Ureter (tissue), 1 donor: ENCODE results near the gene KCNAB1. TPM values are rescaled to one million over a fixed set of nuclear protein-coding genes. Genes with fewer than 3 reads are reported as not detected.

Source experiments
- DNase-seq: peaks from one replicate; pipeline ENCODE4 v3.0.0-alpha.2; 2020; ENCODE audit warnings: low spot score
- total RNA-seq: library from RNA; stranded (reverse); gene quantifications from one replicate; pipeline ENCODE4 v1.2.4, GENCODE V29; 2023
- donor health status: DM: yes; HTN: yes; CAD: no.

The KCNAB1 gene
- total RNA-seq, 1 donor from 2014 or later, result 9.1 TPM

DNA sequence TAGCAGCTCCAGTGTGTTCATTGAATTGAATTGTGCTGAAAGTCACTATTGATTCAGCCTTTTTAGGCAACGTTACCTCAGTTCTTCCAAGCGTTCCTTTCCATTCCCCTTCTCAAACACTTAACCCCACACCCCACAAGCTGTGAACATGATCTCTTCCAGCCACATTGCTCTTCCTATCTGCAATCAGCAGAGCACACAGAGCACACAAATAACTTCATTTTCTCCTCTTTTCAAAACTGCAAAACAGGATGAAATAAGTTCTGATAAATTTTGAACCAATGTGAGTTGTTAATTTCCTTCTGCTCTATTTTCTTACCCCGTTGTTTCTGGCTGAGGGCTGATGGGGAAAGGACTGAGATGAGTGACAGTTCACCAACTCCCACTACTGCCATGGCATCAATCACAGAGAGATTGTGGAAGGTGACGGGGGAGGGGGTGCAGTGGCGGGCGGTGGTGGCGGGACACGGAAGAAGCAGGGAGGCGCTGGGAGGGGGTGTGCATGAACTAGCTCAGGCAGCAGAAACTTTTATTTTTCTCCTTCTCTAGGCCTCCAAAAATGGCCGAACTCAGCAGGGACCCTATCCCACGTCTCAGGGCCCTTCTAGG, 287.3 kb downstream of the KCNAB1 start:
- DNase-seq, result no peak

- DNase-seq, result no peak
Observed at GRCh38 chr3:156409694-156410093, 289.3 kb downstream of the KCNAB1 start.

GRCh38 chr3:156412600-156412999, 292.2 kb downstream of the KCNAB1 start:
- no peak for DNase-seq

DNA sequence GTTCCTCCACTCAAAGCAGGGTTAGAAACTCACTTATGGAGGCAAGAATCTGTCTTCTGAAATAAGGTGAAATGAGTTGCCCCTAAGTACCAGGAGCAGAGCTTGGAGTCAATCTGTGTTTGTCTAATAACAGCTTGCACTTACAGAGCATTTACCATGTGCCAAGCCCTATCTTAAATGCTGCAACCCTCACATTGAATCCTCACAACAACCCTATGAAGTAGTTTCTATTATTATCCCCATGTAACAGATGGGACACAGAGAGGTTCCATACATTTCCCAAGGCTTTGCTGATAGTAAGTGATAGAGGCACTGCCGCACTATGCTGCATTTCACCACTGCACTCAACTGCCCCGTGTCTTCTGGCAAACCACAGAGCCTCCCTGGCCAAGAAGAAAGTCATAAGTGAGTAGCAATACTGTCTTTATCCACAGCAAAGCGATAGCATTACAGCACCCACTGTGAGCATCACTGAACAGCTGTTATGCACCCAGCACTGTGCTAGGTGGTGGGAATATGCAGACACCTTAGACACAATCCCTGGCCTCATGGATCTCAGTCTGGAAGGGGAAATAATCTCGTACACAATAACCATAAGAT, 293.0 kb downstream of the KCNAB1 start:
- DNase-seq, result no peak

DNA sequence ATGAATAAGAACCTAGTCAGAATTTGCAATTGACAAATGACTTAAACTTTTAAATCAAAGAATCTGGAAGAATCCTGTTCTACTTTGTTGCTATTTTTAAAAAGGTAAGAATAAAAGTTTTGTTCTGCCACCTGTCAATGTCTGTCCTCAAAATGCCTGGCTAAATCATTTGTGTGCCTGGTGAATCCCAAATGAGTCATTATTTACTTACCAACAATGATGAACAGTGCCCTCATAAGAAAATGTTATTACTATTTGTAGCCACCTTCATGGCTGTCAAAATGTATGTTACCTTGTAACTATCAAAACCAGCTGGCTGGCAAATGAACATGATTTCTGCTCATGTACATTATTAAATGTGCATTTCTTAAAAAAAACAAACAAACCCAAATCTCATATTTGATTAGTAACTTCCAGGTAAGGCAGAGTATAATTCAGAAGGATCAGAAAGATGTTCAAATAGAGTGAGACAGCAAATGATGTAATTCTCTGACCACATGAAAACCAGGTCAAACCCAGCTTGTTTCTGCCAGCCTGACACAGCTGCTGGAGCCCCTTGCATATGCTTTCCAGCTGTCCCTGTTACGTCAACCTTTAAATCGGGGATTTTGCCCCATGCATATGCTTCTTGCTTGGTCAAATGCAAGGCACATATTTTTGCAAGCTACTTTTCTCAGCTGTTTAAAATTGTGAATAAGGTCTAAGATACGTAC, 296.6 kb downstream of the KCNAB1 start:
- no peak for DNase-seq

DNA sequence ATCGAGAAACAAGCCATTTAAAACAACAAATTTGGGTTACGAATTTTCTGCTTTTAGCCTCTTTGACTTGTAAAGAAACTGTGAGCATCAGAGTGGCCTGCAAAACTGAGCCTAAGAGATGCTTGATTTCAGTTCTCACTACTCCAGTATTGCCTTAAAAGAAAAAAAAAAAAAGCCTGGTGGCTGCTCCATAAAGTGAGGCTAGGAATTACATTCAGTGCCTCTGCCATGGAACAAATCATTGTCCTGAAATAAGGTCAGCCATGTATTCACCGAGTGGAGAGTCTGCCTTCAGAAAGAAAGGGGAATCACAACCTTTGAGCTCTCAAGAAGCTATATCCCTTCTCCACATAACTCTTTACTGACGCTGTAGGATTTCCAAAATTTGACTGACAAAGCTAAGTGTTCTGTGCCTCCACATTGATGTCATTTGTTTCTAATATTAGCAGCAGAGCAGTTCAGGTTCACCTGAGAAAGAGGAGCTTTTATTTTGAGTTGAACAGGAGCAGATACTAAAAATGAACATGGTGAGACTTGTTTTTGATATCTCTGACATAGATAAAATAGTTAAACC, 297.3 kb downstream of the KCNAB1 start:
- DNase-seq, result no peak

- DNase-seq, result no peak
Observed at GRCh38 chr3:156418428-156418827, 298.1 kb downstream of the KCNAB1 start.

DNA sequence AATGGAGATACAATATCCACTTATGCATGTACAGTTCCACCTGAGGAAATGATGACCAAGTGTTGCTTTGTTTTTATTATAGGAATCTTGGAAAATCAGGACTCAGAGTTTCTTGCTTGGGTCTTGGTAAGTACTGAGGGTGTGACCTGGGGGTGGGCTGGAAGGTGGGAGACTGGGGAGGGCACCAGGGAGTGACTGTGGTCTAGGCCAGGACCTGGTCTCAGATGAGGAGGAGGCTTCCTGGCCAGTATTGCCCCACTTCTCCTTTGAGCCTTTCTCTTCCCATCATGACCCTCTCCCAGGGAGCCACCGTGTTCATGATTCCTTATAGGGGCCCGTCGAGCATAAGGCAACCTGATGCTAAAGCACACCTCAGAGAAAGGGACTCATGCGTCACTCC, 301.2 kb downstream of the KCNAB1 start:
- no peak for DNase-seq

GRCh38 chr3:156424758-156425157, 304.4 kb downstream of the KCNAB1 start:
- DNase-seq, result no peak

- no peak for DNase-seq
Observed at GRCh38 chr3:156425651-156426050, 305.3 kb downstream of the KCNAB1 start.

GRCh38 chr3:156429125-156429524, 308.7 kb downstream of the KCNAB1 start:
- no peak for DNase-seq

GRCh38 chr3:156431334-156432124, 311.2 kb downstream of the KCNAB1 start:
- DNase-seq, result no peak

- DNase-seq, result no peak
Observed at GRCh38 chr3:156432563-156432962, 312.2 kb downstream of the KCNAB1 start.

- DNase-seq, result no peak
Observed at GRCh38 chr3:156433138-156433537, 312.8 kb downstream of the KCNAB1 start.

DNA sequence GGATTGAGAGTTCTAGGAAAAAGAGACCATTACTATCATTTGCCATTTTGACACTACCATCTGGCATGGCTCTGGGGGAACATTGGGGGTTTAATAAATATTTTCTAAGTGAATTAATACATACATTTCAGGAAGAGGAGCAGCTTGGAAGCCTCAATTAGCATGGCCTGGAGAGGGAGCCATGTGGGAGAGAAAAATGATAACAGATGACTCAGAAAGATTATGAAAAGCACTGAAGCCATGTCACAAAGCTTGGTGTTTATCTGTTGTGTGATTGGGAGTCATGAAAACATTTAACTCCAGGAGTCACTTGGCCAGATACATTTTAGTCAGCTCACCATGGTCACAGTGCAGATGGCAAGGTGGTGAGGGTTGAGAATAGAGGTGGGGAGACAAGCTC, 313.5 kb downstream of the KCNAB1 start:
- no peak for DNase-seq

DNA sequence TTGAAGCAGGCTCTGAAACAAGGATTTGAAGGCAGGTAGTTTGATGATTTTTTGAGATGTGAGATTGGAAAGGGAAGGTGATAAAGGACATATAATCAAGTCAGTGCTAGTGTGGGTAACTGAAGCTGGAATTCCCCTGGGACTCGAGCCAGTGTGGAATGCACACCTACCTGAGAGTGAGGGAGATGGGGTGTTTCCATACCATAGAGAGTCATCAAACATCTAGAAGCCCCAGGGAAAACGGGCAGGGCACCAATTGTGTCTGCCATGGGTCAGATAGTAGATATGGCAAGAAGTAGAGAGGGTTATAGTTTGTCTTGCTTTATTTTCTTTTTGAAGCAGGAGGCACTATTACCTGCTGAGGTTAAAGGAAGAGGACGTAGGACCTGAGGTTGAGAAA, 314.5 kb downstream of the KCNAB1 start:
- no peak for DNase-seq

DNA sequence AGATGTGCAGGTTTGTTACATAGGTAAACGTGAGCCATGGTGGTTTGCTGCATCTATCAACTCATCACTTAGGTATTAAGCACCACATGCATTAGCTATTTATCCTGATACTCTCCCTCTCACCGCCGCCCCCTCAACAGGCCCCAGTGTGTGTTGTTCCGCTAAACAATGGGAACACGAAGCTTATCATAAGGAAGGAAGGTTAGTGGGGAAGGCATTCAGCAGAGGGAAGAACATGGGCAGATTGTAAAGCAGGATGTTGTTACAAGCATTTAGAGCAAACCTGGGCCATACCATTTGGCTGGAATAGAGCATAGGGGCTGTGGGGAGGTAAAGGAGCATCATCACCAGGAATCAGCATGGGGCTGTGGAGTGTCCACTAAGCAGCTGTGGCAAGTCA, 322.7 kb downstream of the KCNAB1 start:
- DNase-seq, result no peak

DNA sequence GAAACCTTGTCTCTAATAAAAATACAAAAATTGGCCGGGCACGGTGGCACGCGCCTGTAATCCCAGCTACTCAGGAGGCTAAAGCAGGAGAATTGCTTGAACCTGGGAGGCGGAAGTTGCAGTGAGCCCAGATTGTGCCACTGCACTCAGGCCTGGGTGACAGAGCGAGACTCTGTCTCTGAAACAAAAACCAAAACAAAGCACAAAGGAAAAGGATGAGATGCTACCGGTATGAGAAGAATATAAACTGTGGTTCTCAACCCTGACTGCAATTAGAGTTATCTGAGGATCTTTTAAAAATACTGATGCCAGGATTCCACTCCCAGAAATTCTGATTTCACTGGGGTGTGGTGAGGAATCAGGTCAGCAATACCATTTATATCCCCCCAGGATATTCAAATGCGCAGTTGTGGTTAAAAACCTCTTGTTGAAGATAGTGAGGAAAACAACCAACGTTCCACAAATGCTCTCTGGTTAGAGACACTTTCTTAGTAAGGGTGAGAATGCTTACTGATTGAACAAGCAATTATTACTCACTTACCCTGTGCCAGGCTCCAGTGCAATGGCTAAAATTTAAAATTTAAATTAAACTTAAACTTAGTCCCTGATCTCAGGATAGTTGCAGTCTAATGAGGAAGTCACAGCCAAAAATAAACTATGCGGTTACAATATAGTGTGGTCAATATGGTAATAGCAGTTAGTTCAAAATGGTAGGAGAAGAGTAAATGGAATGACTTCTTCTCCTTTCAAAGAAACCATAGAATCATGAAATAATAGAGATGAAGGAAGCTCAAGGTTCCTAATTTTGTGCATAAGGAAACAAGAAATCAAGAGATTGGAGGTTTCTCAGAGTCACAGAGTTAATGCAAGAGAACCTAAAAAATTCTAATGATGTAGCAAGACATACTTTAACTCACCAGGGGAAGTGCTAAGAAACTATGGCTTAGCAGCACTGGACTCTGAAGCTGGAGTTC, 325.0 kb downstream of the KCNAB1 start:
- DNase-seq, result no peak

- no peak for DNase-seq
Observed at GRCh38 chr3:156448300-156448699, 327.9 kb downstream of the KCNAB1 start.

DNA sequence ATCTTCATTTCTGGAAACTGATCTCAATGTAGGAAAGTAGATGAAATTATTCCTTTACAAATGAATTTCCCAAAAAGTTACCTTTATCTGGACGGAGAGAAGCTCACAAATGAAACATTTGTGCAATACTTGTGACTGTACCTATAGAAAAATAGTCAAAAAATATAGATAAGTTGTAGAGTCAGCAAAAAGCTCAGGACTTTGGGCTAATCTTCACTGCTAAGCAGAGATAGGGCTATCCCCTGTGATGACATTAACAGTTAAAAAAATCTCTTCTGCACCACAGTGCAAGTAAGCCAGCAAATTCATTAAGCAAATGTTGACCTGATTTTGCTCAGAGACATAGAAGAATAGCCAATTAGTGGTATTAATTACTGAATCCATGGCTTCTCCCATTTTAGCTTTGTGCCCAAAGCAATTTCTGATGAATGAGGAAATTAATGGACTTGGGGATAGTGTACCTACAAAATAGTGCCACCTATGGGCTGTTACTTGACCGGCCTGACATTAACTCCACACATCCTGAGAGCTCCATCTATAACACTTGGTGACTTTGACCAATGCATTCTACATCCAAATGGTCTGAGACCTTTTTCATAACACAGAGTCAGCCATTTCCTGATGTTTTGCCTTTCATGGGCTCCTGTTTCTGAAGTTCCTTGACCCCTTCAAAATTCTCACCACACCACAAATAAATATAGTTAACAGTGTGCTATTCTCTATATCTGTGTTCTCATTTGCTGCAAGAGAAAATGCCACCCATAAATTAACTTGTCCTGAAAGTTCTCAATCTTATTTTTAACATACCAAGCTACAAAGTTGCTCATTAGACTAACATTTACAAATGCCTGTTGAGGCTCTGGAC, 329.6 kb downstream of the KCNAB1 start:
- DNase-seq, result no peak
